ENCODE measurements around the gene MTERF4. TPM values are rescaled to one million over a fixed set of nuclear protein-coding genes. Genes with fewer than 3 reads are reported as not detected.

MTERF4 gene
- total and polyA plus RNA-seq, 10 of the 15 experiments (the other 5 are each of a cell fraction or from before 2014, with no cell fraction given) = 36.7 to 69.1 (median 45.5) TPM

- H3K27me3 ChIP-seq (replicated peaks in 1 of 2; ENCODE audit: control insufficient read depth in 2 of 2, insufficient read depth in 2 of 2, low read length in 1 of 2) = no peaks in the 10 kb centered on the region
- H3K79me2 ChIP-seq (ENCODE audit: control insufficient read depth, insufficient read depth, low read length) = peaks cover 6% of the 10 kb centered on the region
- H3K9ac ChIP-seq (ENCODE audit: control insufficient read depth, insufficient read depth, low read length) = no peak overlapping the region
- DNase-seq (ENCODE audit: low read depth, low spot score) = no peak
- H3K9me3 ChIP-seq (replicated peaks; ENCODE audit: control insufficient read depth, insufficient read depth, low read length) = peaks cover 3% of the 10 kb centered on the region
- no peak overlapping the region for H3K4me2 ChIP-seq (ENCODE audit: control insufficient read depth, insufficient read depth)
- H3K27ac ChIP-seq (ENCODE audit: control insufficient read depth, insufficient read depth) = no peak overlapping the region
- no peaks in the 10 kb centered on the region for H4K20me1 ChIP-seq (ENCODE audit: control insufficient read depth, insufficient read depth)
- POLR2A ChIA-PET = interaction anchor here (0.7 kb wide), 2 partner anchors 9 to 97 kb away, joined by 4 to 5 read pairs; no protein-coding TSS in a partner anchor
- 97% methylated on average over 24 of the region's 24 CpGs for WGBS (ENCODE audit: insufficient coverage, insufficient replicate concordance, low lambda C conversion rate, missing lambda C conversion rate)
- in situ Hi-C loops (cut with MboI) (no loop called here), intact Hi-C loops (cut with micrococcal nuclease; ENCODE audit: unreplicated experiment) (no loop called here)
- RAD21 ChIA-PET (ENCODE audit: unreplicated experiment) = no interaction called here
- H2AFZ ChIP-seq (ENCODE audit: control insufficient read depth, low read depth, low read length) = no peak overlapping the region
- peaks cover 18 to 23% of the 10 kb centered on the region in 2 experiments; a peak in 3 of 4 replicates for H3K36me3 ChIP-seq (ENCODE audit: control insufficient read depth in 2 of 2, insufficient read depth in 2 of 2, low read length in 1 of 2)
- CTCF ChIA-PET = no interaction called here
- TF ChIP-seq RCOR1 (conservative IDR thresholded peaks at IDR 0.05; ENCODE audit: low read depth, low read length) (no peak), MLLT1 (IDR thresholded peaks at IDR 0.05) (peak; percentile 65; the same call in 1 of the 2 replicates)
- no TSS peak for BruUV-seq (replicated peaks)
- H3K4me1 ChIP-seq (ENCODE audit: control insufficient read depth, insufficient read depth, low read length) = no peaks in the 10 kb centered on the region
- peak; percentile 47 for ATAC-seq
- no peak for FAIRE-seq
- SMC1A ChIA-PET (ENCODE audit: uncharacterized antibody, unreplicated experiment) = no interaction called here
- no peak overlapping the region for H3K4me3 ChIP-seq
Observed at GRCh38 chr2:241118737-241119505, 16.8 kb upstream of the MTERF4 start.
